ENCODE data around the gene PRKN.

DNA sequence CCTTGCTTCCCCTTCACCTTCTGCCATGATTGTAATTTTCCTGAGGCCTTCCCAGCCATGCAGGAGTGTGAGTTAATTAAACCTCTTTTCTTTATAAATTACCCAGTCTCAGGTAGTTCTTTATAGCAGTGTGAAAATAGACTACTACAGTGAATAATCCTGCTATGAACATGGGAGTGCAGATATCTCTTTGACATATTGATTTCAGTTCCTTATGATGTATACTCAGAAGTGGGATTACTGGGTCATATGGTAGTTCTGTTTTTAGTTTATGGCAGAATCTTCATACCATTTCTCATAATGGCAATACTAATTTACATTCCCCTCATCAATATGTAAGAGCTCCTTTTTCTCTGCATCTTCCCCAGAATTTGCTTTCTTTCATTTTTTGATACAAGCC lies 26.2 kb upstream of the PRKN start:
- TF ChIP-seq, protein P1, sequence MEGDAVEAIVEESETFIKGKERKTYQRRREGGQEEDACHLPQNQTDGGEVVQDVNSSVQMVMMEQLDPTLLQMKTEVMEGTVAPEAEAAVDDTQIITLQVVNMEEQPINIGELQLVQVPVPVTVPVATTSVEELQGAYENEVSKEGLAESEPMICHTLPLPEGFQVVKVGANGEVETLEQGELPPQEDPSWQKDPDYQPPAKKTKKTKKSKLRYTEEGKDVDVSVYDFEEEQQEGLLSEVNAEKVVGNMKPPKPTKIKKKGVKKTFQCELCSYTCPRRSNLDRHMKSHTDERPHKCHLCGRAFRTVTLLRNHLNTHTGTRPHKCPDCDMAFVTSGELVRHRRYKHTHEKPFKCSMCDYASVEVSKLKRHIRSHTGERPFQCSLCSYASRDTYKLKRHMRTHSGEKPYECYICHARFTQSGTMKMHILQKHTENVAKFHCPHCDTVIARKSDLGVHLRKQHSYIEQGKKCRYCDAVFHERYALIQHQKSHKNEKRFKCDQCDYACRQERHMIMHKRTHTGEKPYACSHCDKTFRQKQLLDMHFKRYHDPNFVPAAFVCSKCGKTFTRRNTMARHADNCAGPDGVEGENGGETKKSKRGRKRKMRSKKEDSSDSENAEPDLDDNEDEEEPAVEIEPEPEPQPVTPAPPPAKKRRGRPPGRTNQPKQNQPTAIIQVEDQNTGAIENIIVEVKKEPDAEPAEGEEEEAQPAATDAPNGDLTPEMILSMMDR (IDR thresholded peaks at IDR 0.05), result no peak
- TF ChIP-seq ZFX (IDR thresholded peaks at IDR 0.05; ENCODE audit: borderline replicate concordance), result no peak

Measured in 22Rv1 (cell line).